ENCODE results near the gene STX1B. TPM values are rescaled to one million over a fixed set of nuclear protein-coding genes. Genes with fewer than 3 reads are reported as not detected.

The STX1B gene
- total and polyA plus RNA-seq, 7 experiments from 2014 or later = 0.37 to 5.2 (median 4.2) TPM

DNA sequence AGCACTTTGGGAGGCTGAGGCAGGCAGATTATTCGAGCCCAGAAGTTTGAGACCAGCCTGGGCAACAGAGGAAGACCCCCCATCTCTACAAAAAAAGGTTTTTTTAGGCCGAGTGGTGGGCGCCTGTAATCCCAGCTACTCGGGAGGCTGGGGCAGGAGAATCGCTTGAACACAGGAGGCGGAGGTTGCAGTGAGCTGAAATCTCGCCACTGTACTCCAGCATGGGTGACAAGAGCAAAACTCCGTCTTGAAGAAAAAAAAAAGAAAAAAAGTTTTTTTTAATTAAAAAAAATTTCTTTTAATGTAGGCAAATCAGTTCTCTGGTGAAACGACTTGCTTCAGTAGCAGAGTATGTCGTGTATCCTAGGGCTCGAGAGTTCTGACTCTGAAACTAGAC lies 14.5 kb downstream of the STX1B start:
- Mint-ChIP-seq H3K27ac (peak overlapping the region in 6 of 9 donors; percentile 7 to 91 (median 58)), H3K9me3 (no peaks in the 10 kb centered on the region), H3K4me3 (peak overlapping the region; percentile 44 to 71 (median 60)), H3K27me3 (peaks cover 0 to 3% (median 0%) of the 10 kb centered on the region in 5 donors), H3K4me1 (peaks cover 0 to 9% (median 6%) of the 10 kb centered on the region in 7 donors), H3K36me3 (no peaks in the 10 kb centered on the region)
- intact Hi-C loops (cut with micrococcal nuclease) = loop anchor here (2.0 to 5.0 kb wide), 2 partner anchors 39 to 79 kb away; partner anchors contain the start of genes SETD1A (in 1 of the 2), ZNF646 (in 1 of the 2) and ZNF668 (in 1 of the 2)
- ChIA-PET POLR2A (interaction anchor here (0.7 kb wide), 1 partner anchor 478 kb away, joined by 3 read pairs; no protein-coding TSS in a partner anchor), CTCF (no interaction called here)
- DNase-seq (no peak), ATAC-seq (no peak)
- no peaks in the 10 kb centered on the region for H3K27me3 ChIP-seq (ENCODE audit: control insufficient read depth in 2 of 2, insufficient read depth in 2 of 2, low read length in 2 of 2)
- no peak overlapping the region for H3K27ac ChIP-seq (ENCODE audit: low read depth, low read length)
- no peak overlapping the region for H3K4me3 ChIP-seq (ENCODE audit: low read length)
- H3K36me3 ChIP-seq (ENCODE audit: control insufficient read depth in 2 of 3, insufficient read depth in 3 of 3, low read length in 3 of 3) = no peaks in the 10 kb centered on the region
- H3K9me3 ChIP-seq (ENCODE audit: control insufficient read depth in 2 of 3, low read length in 3 of 3) = no peaks in the 10 kb centered on the region
- H3K4me1 ChIP-seq (ENCODE audit: control insufficient read depth in 2 of 2, insufficient read depth in 2 of 2, low read length in 2 of 2) = peaks cover 5 to 11% of the 10 kb centered on the region in 2 donors

DNA sequence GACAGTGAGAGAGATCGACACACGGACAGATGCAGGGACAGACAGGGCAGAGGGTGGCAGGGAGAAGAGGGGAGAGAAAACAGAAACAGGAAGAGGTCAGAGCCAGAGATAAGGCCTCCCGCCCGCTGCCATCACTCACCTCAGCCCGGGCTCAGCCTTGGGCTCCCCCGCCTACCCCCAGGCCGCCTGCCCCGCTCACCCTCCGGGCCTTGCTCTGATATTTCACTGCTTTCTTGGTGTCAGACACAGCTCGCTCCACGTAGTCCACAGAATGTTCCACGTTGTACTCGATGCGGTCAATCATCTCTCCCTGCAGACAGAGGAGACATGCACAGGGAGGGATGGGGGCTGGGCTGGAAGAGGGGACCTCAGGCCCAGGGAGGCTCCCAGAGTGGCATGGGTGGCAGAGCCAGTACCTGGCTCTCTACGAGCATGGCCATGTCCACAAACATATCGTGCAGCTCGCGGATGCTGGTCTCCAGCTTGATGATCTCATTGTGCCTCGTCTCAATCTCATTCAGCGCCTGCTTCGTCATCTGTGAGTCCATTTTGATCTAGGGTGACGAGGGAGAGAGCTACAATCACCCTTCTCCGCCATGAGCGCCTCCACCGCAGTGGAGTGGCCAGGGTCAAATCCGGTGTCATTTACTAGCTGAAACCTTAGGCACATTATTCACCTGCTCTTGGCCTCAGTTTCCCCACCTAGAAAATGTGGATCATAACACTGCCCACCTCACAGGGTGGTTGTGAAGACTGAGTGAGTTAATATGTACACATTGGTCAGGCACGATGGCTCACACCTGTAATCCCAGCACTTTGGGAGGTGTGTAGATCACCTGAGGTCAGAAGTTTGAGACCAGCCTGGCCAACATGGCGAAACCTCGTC lies 17.3 kb downstream of the STX1B start:
- Mint-ChIP-seq H3K9me3 (no peaks in the 10 kb centered on the region), H3K4me3 (no peak overlapping the region), H3K36me3 (no peaks in the 10 kb centered on the region), H3K4me1 (peaks cover 0 to 9% (median 6%) of the 10 kb centered on the region in 7 donors), H3K27me3 (no peaks in the 10 kb centered on the region), H3K27ac (no peak overlapping the region)
- Histone ChIP-seq H3K4me3 (ENCODE audit: low read length) (no peak overlapping the region), H3K4me1 (ENCODE audit: control insufficient read depth in 2 of 2, insufficient read depth in 2 of 2, low read length in 2 of 2) (peaks cover 5 to 11% of the 10 kb centered on the region in 2 donors), H3K9me3 (ENCODE audit: control insufficient read depth in 2 of 3, low read length in 3 of 3) (no peaks in the 10 kb centered on the region), H3K36me3 (ENCODE audit: control insufficient read depth in 2 of 3, insufficient read depth in 3 of 3, low read length in 3 of 3) (no peaks in the 10 kb centered on the region), H3K27ac (ENCODE audit: low read depth, low read length) (no peak overlapping the region), H3K27me3 (ENCODE audit: control insufficient read depth in 2 of 2, insufficient read depth in 2 of 2, low read length in 2 of 2) (no peaks in the 10 kb centered on the region)
- intact Hi-C loops (cut with micrococcal nuclease) = no loop called here
- no peak for ATAC-seq
- CTCF ChIA-PET = interaction anchor here (0.6 to 0.7 kb wide), 2 partner anchors 11 to 75 kb away, joined by 3 read pairs; no protein-coding TSS in a partner anchor
- DNase-seq = no peak
- POLR2A ChIA-PET = interaction anchor here (1.2 kb wide), 1 partner anchor 75 kb away, joined by 4 read pairs; no protein-coding TSS in a partner anchor

DNA sequence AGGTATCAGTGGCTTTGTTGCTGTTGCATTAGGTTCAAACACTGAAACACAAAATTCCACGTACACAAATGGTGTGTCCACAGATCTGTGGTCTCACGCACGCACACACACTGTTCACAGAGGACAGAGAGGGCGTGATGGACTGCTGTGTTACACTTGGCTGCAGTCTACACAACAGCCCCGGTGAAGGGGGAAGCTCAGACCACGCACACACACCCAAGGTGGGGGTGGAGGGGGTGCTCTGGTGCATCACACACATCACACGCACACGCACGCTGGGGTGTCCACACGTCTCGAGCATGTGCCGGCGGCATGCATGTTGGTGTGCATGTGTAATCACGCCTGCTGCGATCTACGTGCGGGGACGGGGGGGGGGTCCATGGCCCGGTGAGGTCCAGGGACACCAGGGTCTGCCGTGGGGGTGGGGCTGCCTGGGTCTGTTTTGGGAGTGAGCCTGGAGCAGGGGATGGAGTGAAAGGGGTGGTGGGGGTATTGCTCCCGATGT lies 18.1 kb downstream of the STX1B start:
- POLR2A ChIA-PET = no interaction called here
- no peak for ATAC-seq
- H3K27me3 Mint-ChIP-seq = no peaks in the 10 kb centered on the region
- H3K27me3 ChIP-seq (ENCODE audit: control insufficient read depth in 2 of 2, insufficient read depth in 2 of 2, low read length in 2 of 2) = no peaks in the 10 kb centered on the region
- H3K36me3 ChIP-seq (ENCODE audit: control insufficient read depth in 2 of 3, insufficient read depth in 3 of 3, low read length in 3 of 3) = no peaks in the 10 kb centered on the region
- no peaks in the 10 kb centered on the region for H3K9me3 ChIP-seq (ENCODE audit: control insufficient read depth in 2 of 3, low read length in 3 of 3)
- no peak overlapping the region for H3K4me3 Mint-ChIP-seq
- no peak for DNase-seq
- H3K9me3 Mint-ChIP-seq = no peaks in the 10 kb centered on the region
- H3K4me1 Mint-ChIP-seq = peaks cover 0 to 9% (median 4%) of the 10 kb centered on the region in 7 donors
- no peak overlapping the region for H3K27ac ChIP-seq (ENCODE audit: low read depth, low read length)
- no peaks in the 10 kb centered on the region for H3K36me3 Mint-ChIP-seq
- CTCF ChIA-PET = no interaction called here
- peaks cover 5 to 7% of the 10 kb centered on the region in 2 donors for H3K4me1 ChIP-seq (ENCODE audit: control insufficient read depth in 2 of 2, insufficient read depth in 2 of 2, low read length in 2 of 2)
- H3K4me3 ChIP-seq (ENCODE audit: low read length) = no peak overlapping the region
- intact Hi-C loops (cut with micrococcal nuclease) = no loop called here
- no peak overlapping the region for H3K27ac Mint-ChIP-seq

DNA sequence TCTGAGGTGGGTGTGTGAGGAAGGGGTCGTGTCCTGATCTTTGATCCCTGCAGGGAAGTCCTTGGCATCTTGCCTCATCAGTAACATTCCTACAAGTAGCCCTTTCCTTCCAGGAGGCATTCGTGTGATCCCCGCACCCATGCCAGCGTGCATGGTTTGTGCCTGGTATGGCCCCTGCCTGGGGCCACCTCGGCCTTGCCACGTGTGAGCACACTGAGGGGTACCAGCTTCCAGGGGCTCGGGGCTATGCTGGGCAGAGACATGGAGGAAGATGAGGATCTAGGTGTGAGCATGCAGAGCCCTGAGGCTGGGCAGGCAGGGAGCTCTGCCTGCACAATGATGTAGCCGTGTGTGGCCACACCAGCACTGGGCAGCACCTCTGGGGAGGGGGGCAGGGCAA lies 19.4 kb downstream of the STX1B start:
- no peaks in the 10 kb centered on the region for H3K36me3 ChIP-seq (ENCODE audit: control insufficient read depth in 2 of 3, insufficient read depth in 3 of 3, low read length in 3 of 3)
- H3K27ac ChIP-seq (ENCODE audit: low read depth, low read length) = no peak overlapping the region
- ATAC-seq = no peak
- Mint-ChIP-seq H3K4me1 (peaks cover 0 to 6% (median under 1%) of the 10 kb centered on the region in 7 donors), H3K4me3 (no peak overlapping the region), H3K27me3 (no peaks in the 10 kb centered on the region), H3K9me3 (no peaks in the 10 kb centered on the region), H3K36me3 (no peaks in the 10 kb centered on the region), H3K27ac (no peak overlapping the region)
- intact Hi-C loops (cut with micrococcal nuclease) = no loop called here
- H3K27me3 ChIP-seq (ENCODE audit: control insufficient read depth in 2 of 2, insufficient read depth in 2 of 2, low read length in 2 of 2) = no peaks in the 10 kb centered on the region
- ChIA-PET POLR2A (no interaction called here), CTCF (no interaction called here)
- DNase-seq = no peak
- H3K9me3 ChIP-seq (ENCODE audit: control insufficient read depth in 2 of 3, low read length in 3 of 3) = no peaks in the 10 kb centered on the region
- no peak overlapping the region for H3K4me3 ChIP-seq (ENCODE audit: low read length)
- no peaks in the 10 kb centered on the region for H3K4me1 ChIP-seq (ENCODE audit: control insufficient read depth in 2 of 2, insufficient read depth in 2 of 2, low read length in 2 of 2)

DNA sequence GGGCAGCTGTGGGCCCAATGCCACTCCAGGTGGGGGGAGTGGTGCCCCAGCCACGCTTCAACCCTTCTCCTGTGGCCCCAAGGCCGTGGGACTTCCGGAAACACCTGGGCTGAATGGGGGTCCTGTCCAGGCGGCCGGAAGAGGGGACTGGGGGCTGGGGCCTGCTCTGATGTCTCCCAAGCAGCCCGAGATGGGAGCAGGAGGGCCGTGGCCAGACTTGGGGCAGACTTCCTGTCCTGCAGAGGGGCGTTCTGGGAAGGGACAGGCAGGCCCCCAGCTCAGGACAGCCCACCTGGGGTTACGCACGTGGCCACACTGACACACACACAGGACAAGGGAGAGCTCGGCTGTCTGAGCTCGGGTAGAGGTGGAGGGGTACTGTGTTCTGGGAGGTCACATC lies 20.3 kb downstream of the STX1B start:
- H3K36me3 ChIP-seq (ENCODE audit: control insufficient read depth in 2 of 3, insufficient read depth in 3 of 3, low read length in 3 of 3) = no peaks in the 10 kb centered on the region
- CTCF ChIA-PET = no interaction called here

DNA sequence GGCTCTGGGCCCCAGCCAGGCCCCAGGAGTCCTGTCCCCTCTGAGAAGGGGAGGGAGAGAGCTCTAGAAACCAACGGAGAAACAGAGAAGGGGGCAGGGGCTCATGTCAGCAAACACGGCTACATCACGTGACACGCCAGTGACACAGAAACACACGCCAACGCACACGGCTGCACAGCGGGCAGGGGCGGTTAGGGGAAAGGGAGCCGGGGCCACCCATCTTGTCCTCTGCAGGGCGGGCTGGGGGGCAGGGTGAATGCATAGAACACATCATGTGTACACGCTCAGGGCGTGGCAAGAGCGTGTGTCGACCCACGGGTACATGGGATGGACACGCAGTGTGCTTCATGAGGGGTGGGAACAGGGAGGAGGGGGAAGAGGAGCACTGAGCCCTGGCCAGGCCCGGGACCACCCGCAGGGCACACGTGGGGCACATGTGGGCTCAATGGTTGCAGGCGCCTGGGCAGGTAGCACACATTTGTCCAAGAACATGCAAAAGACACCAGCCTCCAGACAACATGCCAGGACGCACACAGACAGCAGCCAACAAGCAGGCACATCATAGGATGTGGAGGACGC lies 20.9 kb downstream of the STX1B start:
- POLR2A ChIA-PET = no interaction called here
- CTCF ChIA-PET = no interaction called here
- Mint-ChIP-seq H3K27ac (no peak overlapping the region), H3K9me3 (no peaks in the 10 kb centered on the region), H3K4me1 (peaks cover 0 to 11% (median 0%) of the 10 kb centered on the region in 7 donors), H3K27me3 (no peaks in the 10 kb centered on the region), H3K4me3 (no peak overlapping the region), H3K36me3 (no peaks in the 10 kb centered on the region)
- H3K4me1 ChIP-seq (ENCODE audit: control insufficient read depth in 2 of 2, insufficient read depth in 2 of 2, low read length in 2 of 2) = no peaks in the 10 kb centered on the region
- no peaks in the 10 kb centered on the region for H3K9me3 ChIP-seq (ENCODE audit: control insufficient read depth in 2 of 3, low read length in 3 of 3)
- ATAC-seq (no peak), DNase-seq (no peak)
- no peak overlapping the region for H3K27ac ChIP-seq (ENCODE audit: low read depth, low read length)
- H3K4me3 ChIP-seq (ENCODE audit: low read length) = no peak overlapping the region
- peaks cover 0 to 3% (median 0%) of the 10 kb centered on the region in 3 experiments for H3K36me3 ChIP-seq (ENCODE audit: control insufficient read depth in 2 of 3, insufficient read depth in 3 of 3, low read length in 3 of 3)
- intact Hi-C loops (cut with micrococcal nuclease) = no loop called here
- no peaks in the 10 kb centered on the region for H3K27me3 ChIP-seq (ENCODE audit: control insufficient read depth in 2 of 2, insufficient read depth in 2 of 2, low read length in 2 of 2)

More for the DNA sequence above, 20.3 kb downstream of the STX1B start:
- H3K27ac Mint-ChIP-seq = no peak overlapping the region
- no peak overlapping the region for H3K4me3 ChIP-seq (ENCODE audit: low read length)
- peaks cover 0 to 11% (median 0%) of the 10 kb centered on the region in 7 donors for H3K4me1 Mint-ChIP-seq
- intact Hi-C loops (cut with micrococcal nuclease) = no loop called here
- no peak for ATAC-seq
- no peak for DNase-seq
- no peaks in the 10 kb centered on the region for H3K4me1 ChIP-seq (ENCODE audit: control insufficient read depth in 2 of 2, insufficient read depth in 2 of 2, low read length in 2 of 2)
- POLR2A ChIA-PET = no interaction called here
- no peaks in the 10 kb centered on the region for H3K9me3 ChIP-seq (ENCODE audit: control insufficient read depth in 2 of 3, low read length in 3 of 3)
- no peak overlapping the region for H3K27ac ChIP-seq (ENCODE audit: low read depth, low read length)
- no peaks in the 10 kb centered on the region for H3K27me3 Mint-ChIP-seq
- H3K36me3 Mint-ChIP-seq = no peaks in the 10 kb centered on the region
- H3K27me3 ChIP-seq (ENCODE audit: control insufficient read depth in 2 of 2, insufficient read depth in 2 of 2, low read length in 2 of 2) = no peaks in the 10 kb centered on the region
- no peaks in the 10 kb centered on the region for H3K9me3 Mint-ChIP-seq
- H3K4me3 Mint-ChIP-seq = no peak overlapping the region

Data from naive thymus-derived CD4-positive, alpha-beta T cell (primary cell).